Left cardiac atrium (tissue), 4 donors: ENCODE results near the gene STOM. TPM values are rescaled to one million over a fixed set of nuclear protein-coding genes. Genes with fewer than 3 reads are reported as not detected.
A peak's percentile ranks its signal among the peaks of the same experiment; 100 is the strongest.

Experiments
- ATAC-seq, 2 donors: fragments of 200-7000 bp; cut with Tn5 transposase; one replicate each; pipeline ENCODE4 v1.9.1; 2020; ENCODE audit warnings: mild to moderate bottlenecking in 2 of 2, moderate library complexity in 2 of 2
- DNase-seq: peaks from one replicate; pipeline ENCODE4 v3.0.0-alpha.2; 2020
- intact Hi-C, 2 donors: fragments of 100-400 bp; cut with DNase I; formaldehyde crosslinking; loops; one replicate each; pipeline versions ENCODE4 v1.14.1 to v1.15.1; 2022 to 2023
- total RNA-seq, 2 donors: library from RNA; stranded (reverse); fragmentation: NEBNext Ultra II Directional; extraction: Animal tissue kit (Norgen Biotek cat#: 25700); gene quantifications; one replicate each; pipeline ENCODE4 v1.2.1, GENCODE V29; 2021
- donor health status: DM: no; HTN: yes; CAD: no.
- donor health status: DM: no; HTN: yes; CAD: no; lungs with severe emphysema.
- donor health status: DM: yes; HTN: yes; CAD: no.
- donor health status: Dilated cardiomyopathy.

The STOM gene
- total RNA-seq, 2 donors from 2014 or later, result 194 to 326 TPM

- no peak for ATAC-seq
- intact Hi-C loops, result no loop called here
- no peak for DNase-seq
These were observed 43.0 kb downstream of the STOM start for GRCh38 chr9:121326901-121327613.

- intact Hi-C loops, result no loop called here
- ATAC-seq (peak; percentile 85 to 91), DNase-seq (peak; percentile 95)
These were observed 43.8 kb downstream of the STOM start for GRCh38 chr9:121326130-121326838.

GRCh38 chr9:121325387-121325786 lies 44.7 kb downstream of the STOM start:
- intact Hi-C loops, result no loop called here
- ATAC-seq (peak in 1 of 2 donors; percentile 0), DNase-seq (no peak)

GRCh38 chr9:121324755-121325154 lies 45.3 kb downstream of the STOM start:
- DNase-seq (no peak), ATAC-seq (no peak)
- intact Hi-C loops, result loop anchor here in 1 of 2 donors (5.0 kb wide), 1 partner anchor 37 kb away; no protein-coding TSS in a partner anchor

- intact Hi-C loops, result loop anchor here in 1 of 2 donors (5.0 kb wide), 1 partner anchor 37 kb away; no protein-coding TSS in a partner anchor
- no peak for DNase-seq
These were observed 45.7 kb downstream of the STOM start for GRCh38 chr9:121324316-121324715.

GRCh38 chr9:121323449-121324151 lies 46.5 kb downstream of the STOM start:
- ATAC-seq (no peak), DNase-seq (no peak)
- intact Hi-C loops, result loop anchor here in 1 of 2 donors (5.0 kb wide), 1 partner anchor 36 kb away; no protein-coding TSS in a partner anchor

More at GRCh38 chr9:121324316-121324715, 45.7 kb downstream of the STOM start:
- no peak for ATAC-seq

GRCh38 chr9:121322737-121323448 lies 47.2 kb downstream of the STOM start:
- intact Hi-C loops, result loop anchor here in 1 of 2 donors (5.0 kb wide), 1 partner anchor 36 kb away; no protein-coding TSS in a partner anchor
- ATAC-seq (no peak), DNase-seq (no peak)

- intact Hi-C loops, result loop anchor here in 1 of 2 donors (5.0 kb wide), 1 partner anchor 35 kb away; no protein-coding TSS in a partner anchor
- ATAC-seq (no peak), DNase-seq (no peak)
These were observed 47.9 kb downstream of the STOM start for GRCh38 chr9:121322037-121322736.

- DNase-seq, result no peak
- peak in 1 of 2 donors; percentile 3 for ATAC-seq
- intact Hi-C loops, result loop anchor here in 1 of 2 donors (2.0 to 5.0 kb wide), 2 partner anchors 34 to 56 kb away; no protein-coding TSS in a partner anchor
These were observed 49.0 kb downstream of the STOM start for GRCh38 chr9:121321016-121321503.

- DNase-seq (no peak), ATAC-seq (no peak)
- intact Hi-C loops, result loop anchor here (5.0 to 10.0 kb wide), 4 partner anchors 63 to 107 kb away; no protein-coding TSS in a partner anchor
These were observed 50.7 kb downstream of the STOM start for GRCh38 chr9:121319383-121319780.

- ATAC-seq (peak in 1 of 2 donors; percentile 5), DNase-seq (no peak)
These were observed 51.2 kb downstream of the STOM start for GRCh38 chr9:121318631-121319382.

GRCh38 chr9:121317737-121318630 lies 52.1 kb downstream of the STOM start:
- intact Hi-C loops, result loop anchor here (5.0 to 10.0 kb wide), 4 partner anchors 64 to 106 kb away; no protein-coding TSS in a partner anchor
- DNase-seq, result no peak
- peak; percentile 39 to 65 for ATAC-seq

More at GRCh38 chr9:121318631-121319382, 51.2 kb downstream of the STOM start:
- intact Hi-C loops, result loop anchor here (5.0 to 10.0 kb wide), 4 partner anchors 63 to 107 kb away; no protein-coding TSS in a partner anchor

- DNase-seq, result no peak
These were observed 53.1 kb downstream of the STOM start for GRCh38 chr9:121316852-121317373.

GRCh38 chr9:121316378-121316777 lies 53.7 kb downstream of the STOM start:
- no peak for DNase-seq
- ATAC-seq, result no peak
- intact Hi-C loops, result loop anchor here (5.0 to 10.0 kb wide), 4 partner anchors 66 to 104 kb away; no protein-coding TSS in a partner anchor

More at GRCh38 chr9:121316852-121317373, 53.1 kb downstream of the STOM start:
- no peak for ATAC-seq
- intact Hi-C loops, result loop anchor here (5.0 to 10.0 kb wide), 4 partner anchors 65 to 105 kb away; no protein-coding TSS in a partner anchor

- DNase-seq, result no peak
- intact Hi-C loops, result loop anchor here in 1 of 2 donors (5.0 to 10.0 kb wide), 2 partner anchors 36 to 99 kb away; no protein-coding TSS in a partner anchor
- no peak for ATAC-seq
These were observed 56.4 kb downstream of the STOM start for GRCh38 chr9:121313458-121314152.
